ENCODE measurements around the gene KLF13. TPM values are rescaled to one million over a fixed set of nuclear protein-coding genes. Genes with fewer than 3 reads are reported as not detected.

The KLF13 gene
- total RNA-seq, 4 donors from 2014 or later = 18.3 to 50.2 (median 32.9) TPM

GRCh38 chr15:31379042-31379441, 52.4 kb downstream of the KLF13 start:
- DNase-seq = no peak
- TF ChIP-seq POLR2A (IDR thresholded peaks at IDR 0.05) (no peak), CTCF (IDR thresholded peaks at IDR 0.05 in 4 of 5, conservative IDR thresholded peaks at IDR 0.05 in 1 of 5) (no peak)
- Histone ChIP-seq H3K4me1 (peaks cover 26 to 38% of the 10 kb centered on the region in 2 donors), H3K27me3 (no peaks in the 10 kb centered on the region), H3K36me3 (peaks cover 0 to 14% of the 10 kb centered on the region in 2 donors), H3K27ac (peak overlapping the region; percentile 54 to 67 (median 62)), H3K9me3 (no peaks in the 10 kb centered on the region), H3K4me3 (no peak overlapping the region)
- in situ Hi-C loops (cut with MboI; ENCODE audit: low sequenced_read_pairs in 4 of 4) (no loop called here), intact Hi-C loops (cut with DNase I; ENCODE audit: low total_unique reads) (no loop called here)
- ATAC-seq = no peak

GRCh38 chr15:31379577-31379976, 52.9 kb downstream of the KLF13 start:
- no peak overlapping the region for H3K4me3 ChIP-seq
- in situ Hi-C loops (cut with MboI; ENCODE audit: low sequenced_read_pairs in 4 of 4) (no loop called here), intact Hi-C loops (cut with DNase I; ENCODE audit: low total_unique reads) (no loop called here)
- H3K9me3 ChIP-seq = no peaks in the 10 kb centered on the region
- H3K4me1 ChIP-seq = peaks cover 21 to 32% of the 10 kb centered on the region in 2 donors
- no peak for TF ChIP-seq POLR2A (IDR thresholded peaks at IDR 0.05)
- TF ChIP-seq CTCF (IDR thresholded peaks at IDR 0.05 in 4 of 5, conservative IDR thresholded peaks at IDR 0.05 in 1 of 5) = no peak
- peaks cover 0 to 13% of the 10 kb centered on the region in 2 donors for H3K36me3 ChIP-seq
- ATAC-seq (no peak), DNase-seq (no peak)
- no peaks in the 10 kb centered on the region for H3K27me3 ChIP-seq
- peak overlapping the region; percentile 54 to 67 (median 62) for H3K27ac ChIP-seq

GRCh38 chr15:31381801-31382712, 55.4 kb downstream of the KLF13 start:
- no peak overlapping the region for H3K4me3 ChIP-seq
- peak in 1 of 2 donors; percentile 53 for ATAC-seq
- peaks cover 0 to 13% of the 10 kb centered on the region in 2 donors for H3K36me3 ChIP-seq
- no peak for DNase-seq
- H3K9me3 ChIP-seq = no peaks in the 10 kb centered on the region
- intact Hi-C loops (cut with DNase I; ENCODE audit: low total_unique reads) (no loop called here), in situ Hi-C loops (cut with MboI; ENCODE audit: low sequenced_read_pairs in 4 of 4) (no loop called here)
- H3K27me3 ChIP-seq = no peaks in the 10 kb centered on the region
- TF ChIP-seq POLR2A (IDR thresholded peaks at IDR 0.05) (no peak), CTCF (IDR thresholded peaks at IDR 0.05 in 4 of 5, conservative IDR thresholded peaks at IDR 0.05 in 1 of 5) (no peak)
- peak overlapping the region; percentile 50 to 77 (median 61) for H3K27ac ChIP-seq
- peaks cover 15 to 28% of the 10 kb centered on the region in 2 donors for H3K4me1 ChIP-seq

- TF ChIP-seq CTCF (IDR thresholded peaks at IDR 0.05 in 4 of 5, conservative IDR thresholded peaks at IDR 0.05 in 1 of 5) = no peak
- TF ChIP-seq POLR2A (IDR thresholded peaks at IDR 0.05) = no peak
- no peaks in the 10 kb centered on the region for H3K27me3 ChIP-seq
- peaks cover 0 to 13% of the 10 kb centered on the region in 2 donors for H3K36me3 ChIP-seq
- no peaks in the 10 kb centered on the region for H3K9me3 ChIP-seq
- H3K4me1 ChIP-seq = peaks cover 22 to 34% of the 10 kb centered on the region in 2 donors
- ATAC-seq (no peak), DNase-seq (no peak)
- intact Hi-C loops (cut with DNase I; ENCODE audit: low total_unique reads) (no loop called here), in situ Hi-C loops (cut with MboI; ENCODE audit: low sequenced_read_pairs in 4 of 4) (no loop called here)
- no peak overlapping the region for H3K4me3 ChIP-seq
- peak overlapping the region; percentile 50 to 77 (median 61) for H3K27ac ChIP-seq
Measured at GRCh38 chr15:31382713-31383045, 56.0 kb downstream of the KLF13 start.
